ENCODE measurements around the gene GET4. TPM values are rescaled to one million over a fixed set of nuclear protein-coding genes. Genes with fewer than 3 reads are reported as not detected.

The GET4 gene
- total RNA-seq, 1 experiment from 2014 or later: 44.8 TPM

DNA sequence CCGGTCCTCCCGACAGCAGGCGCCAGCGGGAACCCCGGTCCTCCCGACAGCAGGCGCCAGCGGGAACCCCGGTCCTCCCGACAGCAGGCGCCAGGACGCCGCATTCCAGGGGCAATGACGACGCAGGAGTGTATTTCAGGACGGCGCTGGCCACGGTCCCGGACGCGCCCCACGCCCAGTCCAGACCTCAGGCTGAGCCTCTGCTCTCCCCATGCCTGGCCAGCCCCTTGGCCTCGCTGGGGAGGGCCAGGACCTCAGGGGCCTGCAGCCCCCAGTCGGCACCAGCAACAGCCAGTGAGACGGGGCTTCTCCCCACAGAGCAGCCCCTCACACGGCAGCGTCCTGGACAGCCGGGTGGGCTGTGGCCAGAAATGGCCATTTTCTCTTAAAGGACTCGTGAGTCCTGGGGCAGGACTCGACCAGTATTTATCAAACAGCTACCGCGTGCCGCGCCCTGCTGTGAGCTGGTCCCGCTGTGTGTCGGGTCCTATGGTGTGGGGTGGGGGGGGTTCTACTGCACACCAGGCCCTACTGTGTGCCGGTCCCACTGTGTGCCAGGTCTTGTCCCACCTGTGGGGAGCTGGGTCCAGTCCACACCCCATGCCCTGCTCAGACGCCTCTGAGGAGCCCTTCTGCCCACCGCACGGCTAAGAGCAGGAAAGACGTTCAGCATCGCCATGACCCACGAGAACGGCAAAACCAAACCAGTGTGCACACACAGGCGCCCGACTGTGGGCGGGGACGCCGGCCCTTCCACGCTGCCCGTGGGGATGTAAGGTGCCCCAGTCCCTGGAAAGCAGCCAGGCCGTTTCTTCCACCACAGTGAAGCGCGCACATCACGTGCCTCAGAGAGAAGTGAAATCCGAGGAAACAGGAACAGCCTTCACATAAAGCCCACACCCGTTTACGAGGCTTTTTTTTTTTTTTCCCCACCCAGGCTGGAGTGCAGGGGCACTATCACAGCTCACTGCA, 33.3 kb downstream of the GET4 start:
- no peaks in the 10 kb centered on the region for H3K79me2 ChIP-seq (ENCODE audit: insufficient read depth, low read length)
- intact Hi-C loops (cut with micrococcal nuclease): loop anchor here (2.0 to 10.0 kb wide), 2 partner anchors 45 to 155 kb away; partner anchors contain the start of gene ADAP1
- peaks cover 6 to 20% of the 10 kb centered on the region in 2 experiments for H3K4me1 ChIP-seq (ENCODE audit: control insufficient read depth in 1 of 2, insufficient read depth in 2 of 2, low read length in 2 of 2)
- H3K36me3 ChIP-seq (ENCODE audit: control insufficient read depth in 1 of 2, insufficient read depth in 2 of 2, low read length in 2 of 2): no peaks in the 10 kb centered on the region
- POLR2A ChIA-PET: no interaction called here
- H2AFZ ChIP-seq (ENCODE audit: low read depth, low read length, poor library complexity, severe bottlenecking): no peak overlapping the region
- peak overlapping the region; percentile 73 for H3K4me2 ChIP-seq (ENCODE audit: low read length)
- peak overlapping the region; percentile 53 for H3K9ac ChIP-seq (ENCODE audit: low read length)
- DNase-seq (ENCODE audit: low read depth, low spot score): no peak
- peak; percentile 58 for ATAC-seq
- H3K9me3 ChIP-seq (ENCODE audit: control insufficient read depth in 1 of 2, insufficient read depth in 1 of 2, low read depth in 1 of 2, low read length in 2 of 2): no peaks in the 10 kb centered on the region
- H3K27ac ChIP-seq (ENCODE audit: low read depth, low read length): peak overlapping the region; percentile 54; the same call in 1 of the 2 replicates
- BruUV-seq (replicated peaks): no TSS peak
- no peak for TF ChIP-seq SP1 (IDR thresholded peaks at IDR 0.05; ENCODE audit: low read depth)
- TF ChIP-seq REST (IDR thresholded peaks at IDR 0.05; ENCODE audit: low read depth): no peak
- TF ChIP-seq SIN3A (IDR thresholded peaks at IDR 0.05; ENCODE audit: low read depth): no peak
- no peak for TF ChIP-seq SRF (IDR thresholded peaks at IDR 0.05; ENCODE audit: low read depth)
- no peak for TF ChIP-seq MAX (IDR thresholded peaks at IDR 0.05)
- no peak for TF ChIP-seq ATF3 (IDR thresholded peaks at IDR 0.05)
- TF ChIP-seq YY1 (IDR thresholded peaks at IDR 0.05; ENCODE audit: extremely low read depth, insufficient replicate concordance, low read depth, low read length): no peak
- no peaks in the 10 kb centered on the region for H4K20me1 ChIP-seq (ENCODE audit: insufficient read depth)
- no peaks in the 10 kb centered on the region for H3K9me2 ChIP-seq (ENCODE audit: insufficient read depth)
- CTCF ChIA-PET: interaction anchor here (1.4 kb wide), 1 partner anchor 35 kb away, joined by 3 read pairs; no protein-coding TSS in a partner anchor
- H3K4me3 ChIP-seq (replicated peaks in 1 of 2; ENCODE audit: low read depth in 1 of 2, low read length in 2 of 2): peak overlapping the region; percentile 27 to 48
- H3K27me3 ChIP-seq (ENCODE audit: insufficient read depth, low read length): 0 out of 2 replicates have a peak, but pooled peaks cover 2% of the 10 kb centered on the region
- RAD21 ChIA-PET (ENCODE audit: low non-redundant PET in 1 of 2, low total read pairs in 2 of 2, uncharacterized antibody in 2 of 2, unreplicated experiment in 2 of 2): interaction anchor here in 1 of 2 experiments (0.6 kb wide), 1 partner anchor 30 kb away, joined by 7 read pairs; no protein-coding TSS in a partner anchor
